ENCODE results near the gene WDR27.
"Not testable (repeated sequence)": the region's sequence is repeated elsewhere in the genome, so short reads cannot be mapped to it uniquely, and the experiment has no call there.

WDR27 gene

GRCh38 chr6:169467755-169468154 is 234.1 kb downstream of the WDR27 start:
- not testable (repeated sequence) for DNase-seq

GRCh38 chr6:169466256-169466655 is 235.6 kb downstream of the WDR27 start:
- not testable (repeated sequence) for DNase-seq

GRCh38 chr6:169457762-169458161 is 244.1 kb downstream of the WDR27 start:
- no peak for DNase-seq

GRCh38 chr6:169456840-169457239 is 245.0 kb downstream of the WDR27 start:
- DNase-seq = no peak

- no peak for DNase-seq
Measured at GRCh38 chr6:169455470-169455869, 246.4 kb downstream of the WDR27 start.

GRCh38 chr6:169454872-169455204 is 247.0 kb downstream of the WDR27 start:
- DNase-seq = no peak

- DNase-seq = no peak
Measured at GRCh38 chr6:169454204-169454871, 247.5 kb downstream of the WDR27 start.

GRCh38 chr6:169452869-169453620 is 248.8 kb downstream of the WDR27 start:
- no peak for DNase-seq

- no peak for DNase-seq
Measured at GRCh38 chr6:169452117-169452868, 249.5 kb downstream of the WDR27 start.

- no peak for DNase-seq
Measured at GRCh38 chr6:169451065-169451838, 250.6 kb downstream of the WDR27 start.

GRCh38 chr6:169450097-169450496 is 251.7 kb downstream of the WDR27 start:
- no peak for DNase-seq

GRCh38 chr6:169449221-169449620 is 252.6 kb downstream of the WDR27 start:
- DNase-seq = no peak

GRCh38 chr6:169445661-169446581 is 255.9 kb downstream of the WDR27 start:
- no peak for DNase-seq

GRCh38 chr6:169445227-169445626 is 256.6 kb downstream of the WDR27 start:
- no peak for DNase-seq

GRCh38 chr6:169441292-169441691 is 260.5 kb downstream of the WDR27 start:
- no peak for DNase-seq

- no peak for DNase-seq
Measured at GRCh38 chr6:169439710-169440109, 262.1 kb downstream of the WDR27 start.

- not testable (repeated sequence) for DNase-seq
Measured at GRCh38 chr6:169434554-169434953, 267.3 kb downstream of the WDR27 start.

- DNase-seq = no peak
Measured at GRCh38 chr6:169429001-169429400, 272.8 kb downstream of the WDR27 start.

GRCh38 chr6:169428532-169428931 is 273.3 kb downstream of the WDR27 start:
- no peak for DNase-seq

GRCh38 chr6:169427856-169428255 is 274.0 kb downstream of the WDR27 start:
- DNase-seq = no peak

- DNase-seq = no peak
Measured at GRCh38 chr6:169426611-169427010, 275.2 kb downstream of the WDR27 start.
